Neural crest cell (in vitro differentiated cells): ENCODE measurements around the gene CARM1. TPM values are rescaled to one million over a fixed set of nuclear protein-coding genes. Genes with fewer than 3 reads are reported as not detected.
A peak's percentile ranks its signal among the peaks of the same experiment; 100 is the strongest.

Source experiments
- DNase-seq: peaks from one replicate; pipeline ENCODE4 v3.0.0; 2021; ENCODE audit warnings: low read depth, mixed read lengths, low spot score
- H3K27ac Mint-ChIP-seq: one replicate; pipeline ENCODE4 v1.8.0; 2021; ENCODE audit warnings: mild to moderate bottlenecking, mixed read lengths; ENCODE audit not compliant: unreplicated experiment
- H3K27me3 Mint-ChIP-seq: 2 replicates; pipeline ENCODE4 v1.8.0; 2021; ENCODE audit warnings: low read depth, mild to moderate bottlenecking, mixed read lengths
- H3K36me3 Mint-ChIP-seq: 2 replicates; pipeline ENCODE4 v1.8.0; 2021; ENCODE audit warnings: low read depth, mild to moderate bottlenecking, mixed read lengths
- H3K4me1 Mint-ChIP-seq: 2 replicates; pipeline ENCODE4 v1.8.0; 2021; ENCODE audit warnings: mixed read lengths
- H3K4me3 Mint-ChIP-seq: one replicate; pipeline ENCODE4 v1.8.0; 2021; ENCODE audit warnings: mild to moderate bottlenecking, mixed read lengths
- H3K9me3 Mint-ChIP-seq: 2 replicates; pipeline ENCODE4 v1.8.0; 2021; ENCODE audit warnings: mixed read lengths
- CTCF ChIP-seq: fragments of 200-600 bp; sonication (generic); conservative IDR thresholded peaks from 2 replicates; pipeline ENCODE4 v1.5.0; 2021; ENCODE audit warnings: antibody characterized with exemption, mild to moderate bottlenecking
- total RNA-seq: library from RNA; stranded (reverse); gene quantifications from 2 replicates; pipeline ENCODE4 v1.2.1, GENCODE V29; 2021

CARM1 gene
- total RNA-seq, 1 donor from 2014 or later: 99.6 TPM

- peak; percentile 96 for DNase-seq
- TF ChIP-seq CTCF: no peak
- peak within 1 kb of the TSS; percentile 97 for H3K27ac Mint-ChIP-seq
- H3K4me1 Mint-ChIP-seq: peaks cover 30% of the 10 kb centered on the region
- peak within 1 kb of the TSS; percentile 96 for H3K4me3 Mint-ChIP-seq
- H3K9me3 Mint-ChIP-seq: no peaks in the 10 kb centered on the region
- H3K27me3 Mint-ChIP-seq: peaks cover 4% of the 10 kb centered on the region
- H3K36me3 Mint-ChIP-seq: peaks cover 2% of the 10 kb centered on the region
Measured at GRCh38 chr19:10960314-10961072, 89.1 kb downstream of the CARM1 start, which contains the start of gene SMARCA4. TSS of gene SMARCA4 (plus strand) at chr19:10961030. CDS start at chr19:10984152, 23,122 bp downstream.

GRCh38 chr19:10961073-10961860 is 89.9 kb downstream of the CARM1 start:
- Mint-ChIP-seq H3K4me1 (peaks cover 34% of the 10 kb centered on the region), H3K9me3 (no peaks in the 10 kb centered on the region), H3K4me3 (peak overlapping the region; percentile 96), H3K27me3 (peaks cover 4% of the 10 kb centered on the region), H3K27ac (peak overlapping the region; percentile 97), H3K36me3 (peaks cover 2% of the 10 kb centered on the region)
- TF ChIP-seq CTCF: no peak
- peak; percentile 34 for DNase-seq

GRCh38 chr19:10962863-10963262 is 91.5 kb downstream of the CARM1 start:
- Mint-ChIP-seq H3K36me3 (peaks cover 2% of the 10 kb centered on the region), H3K27me3 (peaks cover 4% of the 10 kb centered on the region), H3K9me3 (no peaks in the 10 kb centered on the region), H3K4me3 (peak overlapping the region; percentile 96), H3K27ac (no peak overlapping the region), H3K4me1 (peaks cover 39% of the 10 kb centered on the region)
- DNase-seq: no peak
- no peak for TF ChIP-seq CTCF

- peaks cover 2% of the 10 kb centered on the region for H3K36me3 Mint-ChIP-seq
- H3K27me3 Mint-ChIP-seq: peaks cover 4% of the 10 kb centered on the region
- TF ChIP-seq CTCF: no peak
- no peak for DNase-seq
- no peaks in the 10 kb centered on the region for H3K9me3 Mint-ChIP-seq
- peak overlapping the region; percentile 96 for H3K4me3 Mint-ChIP-seq
- H3K4me1 Mint-ChIP-seq: peaks cover 48% of the 10 kb centered on the region
- no peak overlapping the region for H3K27ac Mint-ChIP-seq
Measured at GRCh38 chr19:10963865-10964264, 92.5 kb downstream of the CARM1 start.

GRCh38 chr19:10964903-10965302 is 93.5 kb downstream of the CARM1 start:
- TF ChIP-seq CTCF: peak; percentile 33
- no peak overlapping the region for H3K27ac Mint-ChIP-seq
- H3K4me1 Mint-ChIP-seq: peaks cover 50% of the 10 kb centered on the region
- no peak for DNase-seq
- no peaks in the 10 kb centered on the region for H3K9me3 Mint-ChIP-seq
- peak overlapping the region; percentile 96 for H3K4me3 Mint-ChIP-seq
- H3K36me3 Mint-ChIP-seq: peaks cover 2% of the 10 kb centered on the region
- H3K27me3 Mint-ChIP-seq: peaks cover 4% of the 10 kb centered on the region
